ENCODE measurements around the gene TRIM24.

DNA sequence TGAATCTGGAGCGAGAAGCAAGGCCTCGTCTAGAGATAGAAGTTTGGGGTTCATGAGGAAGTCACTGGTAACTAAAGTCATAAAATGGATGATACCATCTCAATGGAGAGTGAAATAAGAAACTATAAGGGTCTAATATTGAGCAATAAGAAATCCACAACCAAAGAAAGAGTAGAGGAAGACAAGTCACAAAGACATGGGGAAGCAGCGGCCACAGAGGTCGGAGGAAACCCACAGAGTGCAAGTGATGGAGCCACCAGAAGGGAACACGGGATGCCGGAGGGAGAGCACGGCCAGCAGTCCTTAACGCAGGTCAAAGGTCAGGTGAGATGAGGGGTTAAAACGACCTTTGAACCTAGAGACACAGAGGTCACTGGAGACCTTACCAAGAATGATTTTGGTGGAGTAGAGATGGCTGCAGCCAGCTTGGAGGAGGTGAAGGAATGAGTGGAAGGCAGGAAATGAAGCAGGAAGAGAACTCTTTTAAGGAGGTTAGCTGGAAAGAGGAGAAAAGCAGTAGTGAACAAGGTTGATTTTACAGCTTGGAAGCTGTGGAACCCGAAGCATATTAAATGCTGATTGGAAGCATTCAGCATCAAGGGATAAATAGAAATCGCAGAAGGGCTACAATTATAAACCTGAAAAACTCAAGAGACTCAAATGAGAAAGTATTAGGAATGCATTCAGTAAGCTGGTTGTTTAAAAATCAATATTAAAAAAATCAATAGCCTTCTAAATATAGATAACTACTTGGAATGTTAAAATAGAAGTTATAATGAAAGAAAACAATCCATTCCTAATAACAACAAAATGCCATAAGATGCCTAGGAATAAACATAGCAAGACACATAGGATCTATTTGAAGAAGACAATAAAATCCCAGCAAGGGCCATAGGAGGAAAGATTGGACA is 147.4 kb downstream of the TRIM24 start:
- TF ChIP-seq SIN3A (IDR thresholded peaks at IDR 0.05; ENCODE audit: borderline replicate concordance, insufficient read depth, low read length), result no peak
- TF ChIP-seq, protein P1, sequence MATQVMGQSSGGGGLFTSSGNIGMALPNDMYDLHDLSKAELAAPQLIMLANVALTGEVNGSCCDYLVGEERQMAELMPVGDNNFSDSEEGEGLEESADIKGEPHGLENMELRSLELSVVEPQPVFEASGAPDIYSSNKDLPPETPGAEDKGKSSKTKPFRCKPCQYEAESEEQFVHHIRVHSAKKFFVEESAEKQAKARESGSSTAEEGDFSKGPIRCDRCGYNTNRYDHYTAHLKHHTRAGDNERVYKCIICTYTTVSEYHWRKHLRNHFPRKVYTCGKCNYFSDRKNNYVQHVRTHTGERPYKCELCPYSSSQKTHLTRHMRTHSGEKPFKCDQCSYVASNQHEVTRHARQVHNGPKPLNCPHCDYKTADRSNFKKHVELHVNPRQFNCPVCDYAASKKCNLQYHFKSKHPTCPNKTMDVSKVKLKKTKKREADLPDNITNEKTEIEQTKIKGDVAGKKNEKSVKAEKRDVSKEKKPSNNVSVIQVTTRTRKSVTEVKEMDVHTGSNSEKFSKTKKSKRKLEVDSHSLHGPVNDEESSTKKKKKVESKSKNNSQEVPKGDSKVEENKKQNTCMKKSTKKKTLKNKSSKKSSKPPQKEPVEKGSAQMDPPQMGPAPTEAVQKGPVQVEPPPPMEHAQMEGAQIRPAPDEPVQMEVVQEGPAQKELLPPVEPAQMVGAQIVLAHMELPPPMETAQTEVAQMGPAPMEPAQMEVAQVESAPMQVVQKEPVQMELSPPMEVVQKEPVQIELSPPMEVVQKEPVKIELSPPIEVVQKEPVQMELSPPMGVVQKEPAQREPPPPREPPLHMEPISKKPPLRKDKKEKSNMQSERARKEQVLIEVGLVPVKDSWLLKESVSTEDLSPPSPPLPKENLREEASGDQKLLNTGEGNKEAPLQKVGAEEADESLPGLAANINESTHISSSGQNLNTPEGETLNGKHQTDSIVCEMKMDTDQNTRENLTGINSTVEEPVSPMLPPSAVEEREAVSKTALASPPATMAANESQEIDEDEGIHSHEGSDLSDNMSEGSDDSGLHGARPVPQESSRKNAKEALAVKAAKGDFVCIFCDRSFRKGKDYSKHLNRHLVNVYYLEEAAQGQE (IDR thresholded peaks at IDR 0.05; ENCODE audit: insufficient read depth in 1 of 2, low read depth in 2 of 2, low read length in 2 of 2), result no peak
- TF ChIP-seq TAF1 (IDR thresholded peaks at IDR 0.05; ENCODE audit: borderline replicate concordance, insufficient read depth, low read length), result no peak
- TF ChIP-seq POLR2AphosphoS5 (IDR thresholded peaks at IDR 0.05; ENCODE audit: low read depth, low read length), result no peak
- TF ChIP-seq FOXP2 (optimal IDR thresholded peaks at IDR 0.05; ENCODE audit: borderline replicate concordance, extremely low read depth, extremely low read length, insufficient read depth), result no peak
